Dedifferentiated amniotic fluid mesenchymal stem cell (primary cell): Measurements from ENCODE around the gene ARHGEF7.

Source experiments
- DNase-seq: peaks from one replicate; pipeline ENCODE4 v3.0.0-alpha.2; 2016; ENCODE audit errors: extremely low spot score

ARHGEF7 gene

GRCh38 chr13:111139873-111140561 lies 24.9 kb downstream of the ARHGEF7 start:
- DNase-seq = no peak

DNA sequence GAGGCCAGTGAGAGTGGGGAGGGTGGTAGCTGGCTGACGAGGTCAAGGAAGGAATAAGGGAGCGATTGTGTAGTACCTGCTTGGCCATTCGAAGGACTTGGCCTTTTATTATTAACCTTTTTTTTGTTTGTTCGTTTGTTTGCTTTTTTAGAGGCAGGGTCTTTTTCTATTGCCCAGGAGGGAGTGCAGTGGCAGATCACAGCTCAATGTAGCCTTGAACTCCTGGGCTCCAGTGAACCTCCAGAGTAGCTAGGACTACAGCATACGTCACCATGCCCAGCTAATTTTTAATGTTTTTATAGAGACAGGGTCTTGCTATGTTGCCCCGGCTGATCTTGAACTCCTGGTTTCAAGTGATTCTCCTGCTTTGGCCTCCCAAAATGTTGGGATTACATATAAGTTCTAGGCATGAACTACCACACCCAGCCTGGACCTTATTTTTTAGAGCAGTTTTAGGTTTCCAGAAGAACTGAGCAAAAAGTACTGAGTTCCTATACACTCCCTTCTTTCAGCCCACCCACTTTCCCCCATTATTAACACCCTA lies 25.5 kb downstream of the ARHGEF7 start:
- no peak for DNase-seq

DNA sequence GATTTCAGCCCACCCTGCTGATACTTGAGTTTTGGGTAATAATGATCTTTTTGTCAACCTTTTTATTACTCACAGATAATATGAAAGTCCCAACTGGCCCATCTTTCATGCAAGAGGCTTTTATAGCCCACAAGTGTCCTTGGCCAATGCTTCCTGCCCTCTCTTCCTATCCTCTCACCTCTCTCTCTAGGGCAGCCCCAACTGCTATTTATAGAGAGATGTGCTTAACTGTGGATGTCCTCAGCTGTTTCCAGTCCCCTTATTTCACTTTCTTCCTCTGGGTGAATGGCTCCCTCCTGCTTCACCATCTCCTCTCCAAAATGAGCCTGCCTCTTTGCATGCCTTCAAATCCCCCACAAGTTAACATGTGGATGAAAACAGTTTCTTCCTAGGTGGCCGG lies 27.4 kb downstream of the ARHGEF7 start:
- no peak for DNase-seq

- peak; percentile 83 for DNase-seq
Observed at GRCh38 chr13:111143865-111144540, 28.9 kb downstream of the ARHGEF7 start.

DNA sequence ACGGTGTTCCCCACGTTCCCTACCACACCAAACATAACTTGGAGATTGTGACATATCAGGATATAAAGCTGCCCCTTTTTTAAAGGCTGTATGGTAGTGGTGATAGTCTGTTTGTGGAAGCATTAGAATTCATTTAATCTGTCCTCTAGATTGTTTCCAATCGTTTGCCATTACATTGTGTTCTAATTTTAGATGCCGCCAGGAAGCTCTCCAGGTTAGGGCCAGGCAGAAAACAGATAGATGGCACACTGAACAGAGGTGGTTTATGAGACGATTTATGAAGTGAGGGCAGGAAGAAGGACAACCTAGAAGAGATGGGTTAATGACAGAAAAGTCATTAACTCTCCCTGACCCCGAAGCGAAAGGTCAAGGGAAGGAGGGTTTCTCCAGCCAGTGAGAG lies 30.0 kb downstream of the ARHGEF7 start:
- no peak for DNase-seq

DNA sequence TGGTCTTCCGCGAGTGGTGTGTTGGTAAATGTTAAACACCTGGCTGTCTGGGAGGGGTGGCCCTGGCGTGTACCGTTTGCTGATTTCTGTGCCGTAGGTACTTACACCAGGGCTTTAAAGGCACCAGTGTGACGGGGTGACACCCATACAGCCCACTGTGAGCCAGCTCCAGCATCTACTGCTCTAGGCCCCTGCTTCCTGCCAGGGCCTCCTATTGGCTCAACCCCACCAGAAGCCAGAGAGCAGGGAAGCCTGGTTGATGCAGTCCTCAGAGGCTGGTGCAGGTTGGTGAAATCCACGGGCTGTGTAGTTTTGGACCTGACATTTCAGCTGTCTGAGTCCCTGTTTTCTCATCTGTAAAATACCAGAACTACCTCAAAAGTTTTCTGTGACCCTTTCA lies 30.4 kb downstream of the ARHGEF7 start:
- DNase-seq = no peak

DNA sequence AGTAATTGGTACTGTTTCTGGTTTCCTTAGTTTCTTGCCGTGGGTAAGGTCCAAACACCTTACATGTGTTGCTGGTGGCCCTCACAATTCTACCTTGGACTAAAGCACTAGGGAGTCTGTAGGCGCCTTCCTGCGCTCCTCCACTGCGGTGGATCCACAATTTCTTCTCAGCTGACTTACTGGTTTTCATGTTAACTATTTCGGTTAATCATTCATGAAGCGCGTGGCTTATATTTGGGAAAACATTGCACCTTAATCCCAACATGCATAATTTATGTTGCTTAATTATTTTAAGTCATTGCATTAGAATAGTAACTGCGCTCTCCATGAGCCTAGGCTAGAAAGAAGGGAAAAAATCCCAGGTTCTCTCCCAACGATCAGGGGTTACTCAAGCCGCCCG lies 37.7 kb downstream of the ARHGEF7 start:
- no peak for DNase-seq

- peak; percentile 88 for DNase-seq
Observed at GRCh38 chr13:111153279-111153976, 38.3 kb downstream of the ARHGEF7 start.

- peak; percentile 26 for DNase-seq
Observed at GRCh38 chr13:111153977-111154332, 38.8 kb downstream of the ARHGEF7 start.

DNA sequence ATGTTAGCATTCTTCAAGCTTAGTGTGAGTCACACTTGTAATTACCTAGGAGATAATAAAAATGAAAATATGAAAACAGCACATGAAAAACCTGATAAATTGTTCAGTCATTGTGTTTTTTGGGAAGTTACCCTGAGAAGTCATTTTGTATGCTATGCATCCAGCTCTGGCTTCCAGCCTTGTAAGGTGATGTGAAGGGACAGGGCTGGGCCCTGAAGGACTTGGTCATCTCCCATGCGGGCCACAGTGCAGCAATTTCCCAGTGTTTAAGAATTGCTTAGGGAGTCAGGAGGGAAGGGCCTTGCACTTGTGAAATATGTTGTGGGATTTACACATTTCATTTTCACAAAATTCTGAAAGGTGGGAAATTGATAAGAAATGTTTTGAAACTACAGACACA lies 41.3 kb downstream of the ARHGEF7 start:
- no peak for DNase-seq

GRCh38 chr13:111158136-111158805 lies 43.2 kb downstream of the ARHGEF7 start:
- peak; percentile 35 for DNase-seq

DNA sequence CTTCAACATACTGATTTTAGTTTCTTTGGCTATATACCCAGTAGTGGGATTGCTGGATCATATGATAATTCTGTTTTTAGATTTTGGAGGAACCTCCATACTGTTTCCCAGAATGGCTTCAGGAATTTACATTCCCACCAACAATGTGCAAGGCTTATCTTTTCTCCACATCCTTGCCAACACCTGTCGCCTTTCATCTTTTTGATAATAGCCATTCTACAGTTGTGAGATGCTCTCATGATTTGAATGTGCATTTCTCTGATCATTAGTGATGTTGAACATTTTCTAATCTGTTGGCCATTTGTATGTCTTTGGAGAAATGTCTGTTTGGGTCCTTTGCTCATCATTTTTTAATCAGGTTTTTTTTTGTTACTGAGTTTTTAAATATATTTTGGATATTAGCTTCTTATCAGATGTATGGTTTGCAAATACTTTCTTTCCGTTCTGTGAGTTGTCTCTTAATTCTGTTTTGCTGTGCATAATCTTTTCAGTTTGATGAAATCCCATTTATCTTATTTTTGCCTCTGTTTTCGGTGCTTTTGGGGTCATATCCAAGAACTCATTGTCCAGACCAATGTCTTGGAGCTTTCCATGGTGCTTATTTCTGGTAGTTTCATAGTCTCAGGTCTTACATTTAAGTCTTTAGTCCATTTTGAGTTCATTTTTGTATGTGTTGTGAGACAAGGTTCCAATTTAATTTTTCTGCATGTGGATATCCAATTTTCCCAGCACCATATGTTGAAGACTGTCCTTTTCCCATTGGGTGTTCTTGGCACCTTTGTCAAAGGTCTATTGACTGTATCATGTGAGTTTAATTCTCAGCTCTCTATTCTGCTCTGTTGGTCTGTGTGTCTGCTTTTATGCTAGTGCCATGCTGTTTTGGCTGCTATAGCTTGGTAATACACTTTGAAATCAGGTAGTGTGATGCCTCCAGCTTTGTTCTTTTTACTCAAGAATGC lies 44.5 kb downstream of the ARHGEF7 start:
- DNase-seq = no peak

- no peak for DNase-seq
Observed at GRCh38 chr13:111160648-111161047, 45.5 kb downstream of the ARHGEF7 start.

DNA sequence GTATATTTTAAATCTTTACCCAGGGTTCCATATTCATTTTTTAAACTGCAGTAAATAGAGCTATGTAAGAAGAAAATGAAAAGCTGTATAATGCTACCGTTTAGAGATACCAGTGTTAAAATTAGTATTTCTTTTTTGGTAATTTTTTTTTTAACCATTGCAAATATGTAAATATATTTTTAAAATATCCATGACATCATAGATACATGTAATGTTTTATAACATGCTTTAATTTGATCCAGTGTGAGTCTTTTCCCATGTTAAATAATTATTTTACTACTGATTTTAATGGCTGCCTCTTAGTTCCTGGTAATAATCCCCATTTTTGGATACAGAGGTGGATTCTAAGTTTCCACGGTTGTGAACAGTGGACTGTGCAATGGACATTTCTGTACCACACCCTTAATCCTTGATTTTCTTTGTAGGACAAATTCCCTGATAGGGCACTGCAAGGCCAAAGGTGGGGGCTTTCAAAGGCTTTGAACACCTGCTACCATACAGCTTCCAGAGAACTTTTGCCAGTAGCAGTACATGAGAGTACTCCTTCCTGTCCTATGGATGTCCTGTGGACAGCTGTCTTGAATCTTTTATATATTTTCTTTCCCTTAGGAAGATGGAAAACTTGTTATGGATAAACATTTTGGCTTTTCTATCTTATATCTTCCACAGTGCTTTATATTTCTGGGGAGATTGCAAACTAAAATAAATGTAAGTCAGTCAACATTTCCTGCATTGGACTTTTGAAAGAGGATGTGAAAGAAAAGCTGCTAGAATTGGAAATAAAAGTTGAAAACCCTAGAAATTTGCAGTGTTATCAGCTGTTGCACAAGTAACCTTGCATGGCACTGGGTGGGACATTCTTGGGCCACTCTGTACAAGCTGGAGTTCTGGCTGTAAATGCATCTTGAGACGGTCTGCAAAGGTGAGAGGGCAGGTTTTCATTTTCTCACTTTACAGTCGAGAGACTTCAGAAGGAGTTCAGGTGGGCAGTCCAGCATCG lies 46.8 kb downstream of the ARHGEF7 start:
- no peak for DNase-seq

- no peak for DNase-seq
Observed at GRCh38 chr13:111165241-111166010, 50.3 kb downstream of the ARHGEF7 start.

GRCh38 chr13:111166882-111167675 lies 52.0 kb downstream of the ARHGEF7 start:
- no peak for DNase-seq

GRCh38 chr13:111168107-111168506 lies 53.0 kb downstream of the ARHGEF7 start:
- no peak for DNase-seq

GRCh38 chr13:111171112-111171511 lies 56.0 kb downstream of the ARHGEF7 start:
- DNase-seq = no peak
